ENCODE measurements around the gene GALNT2.

The GALNT2 gene

DNA sequence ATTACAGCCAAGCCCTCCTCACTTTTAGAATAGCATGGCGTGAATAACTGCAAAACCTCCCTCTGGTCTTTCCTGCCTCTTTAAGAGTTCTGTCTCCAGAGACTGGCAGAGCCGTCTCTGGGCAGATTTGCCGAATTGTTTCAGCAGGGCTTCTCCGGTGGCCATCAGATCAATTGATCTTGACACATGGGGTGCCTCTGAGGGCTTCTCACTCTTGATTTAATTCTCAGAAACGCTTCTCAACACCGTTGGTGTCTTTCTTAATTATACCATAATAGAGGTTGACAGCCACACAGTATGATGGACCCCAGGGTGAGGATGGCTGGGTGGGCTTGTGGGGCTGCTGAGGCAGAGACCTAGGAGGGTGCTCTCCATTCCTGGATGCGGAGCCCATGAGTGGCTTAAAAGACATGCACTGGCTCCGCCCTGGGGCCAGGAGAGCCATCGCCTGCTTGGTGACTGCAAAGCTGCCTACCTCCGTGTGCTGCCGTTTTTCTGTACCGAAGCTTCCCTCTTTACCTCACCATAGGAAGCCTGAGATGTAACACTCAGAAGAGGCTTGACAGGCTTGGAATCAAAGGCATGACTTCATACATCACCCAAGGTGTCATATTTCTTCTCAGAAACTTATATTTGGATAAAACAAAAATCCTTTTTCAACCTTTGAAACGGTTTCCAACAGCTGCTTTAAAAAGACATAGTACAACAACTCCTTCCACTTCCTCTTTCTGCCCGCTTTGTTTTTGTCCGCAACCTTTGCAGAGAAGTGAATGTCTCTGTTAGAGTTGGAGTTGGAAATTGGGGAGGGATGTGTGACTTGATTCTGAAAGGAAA lies 82.9 kb downstream of the GALNT2 start:
- peak; percentile 46 to 59 for DNase-seq

DNA sequence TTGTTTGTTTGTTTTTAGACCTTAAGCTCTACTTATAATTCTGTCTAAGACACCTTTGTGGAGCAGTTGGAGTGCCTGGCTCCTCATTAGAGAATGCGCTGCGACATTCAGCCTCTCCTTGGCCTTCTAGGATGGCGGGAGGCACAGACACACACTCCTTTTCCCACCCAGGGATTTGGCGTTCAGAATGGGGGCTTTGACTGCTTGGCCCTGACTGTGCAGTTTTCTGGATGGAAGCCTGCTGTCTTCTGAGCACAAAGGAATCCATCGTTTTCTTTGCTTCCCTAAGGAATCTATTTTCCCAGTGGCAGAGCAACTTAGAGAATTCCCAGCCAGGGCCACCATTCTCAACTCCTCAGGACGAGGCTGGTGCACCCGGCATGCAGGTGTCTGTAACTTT lies 83.6 kb downstream of the GALNT2 start:
- DNase-seq = no peak

DNA sequence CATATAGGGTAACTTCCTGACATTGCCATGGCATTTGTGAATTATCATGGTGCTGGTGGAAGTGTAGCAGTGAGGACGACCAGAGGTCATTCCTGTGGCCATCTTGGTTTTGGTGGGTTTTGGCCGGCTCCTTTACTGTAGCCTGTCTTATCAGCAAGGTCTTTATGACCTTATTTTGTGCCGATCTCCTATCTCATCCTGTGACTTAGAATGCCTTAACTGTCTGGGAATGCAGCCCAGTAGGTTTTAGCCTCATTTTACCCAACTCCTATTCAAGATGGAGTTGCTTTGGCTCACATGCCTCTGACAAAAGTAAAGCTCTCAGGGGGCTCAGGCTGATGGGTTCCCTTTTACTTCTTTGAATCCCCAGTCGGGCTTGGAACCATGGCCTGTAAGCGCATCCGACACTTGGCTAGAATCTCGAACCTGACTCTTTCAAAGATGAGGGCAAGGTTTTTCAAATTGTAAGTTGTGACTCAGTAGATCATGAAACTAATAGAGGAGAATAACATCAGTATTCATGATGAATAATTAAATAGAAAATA lies 85.0 kb downstream of the GALNT2 start:
- DNase-seq = no peak

DNA sequence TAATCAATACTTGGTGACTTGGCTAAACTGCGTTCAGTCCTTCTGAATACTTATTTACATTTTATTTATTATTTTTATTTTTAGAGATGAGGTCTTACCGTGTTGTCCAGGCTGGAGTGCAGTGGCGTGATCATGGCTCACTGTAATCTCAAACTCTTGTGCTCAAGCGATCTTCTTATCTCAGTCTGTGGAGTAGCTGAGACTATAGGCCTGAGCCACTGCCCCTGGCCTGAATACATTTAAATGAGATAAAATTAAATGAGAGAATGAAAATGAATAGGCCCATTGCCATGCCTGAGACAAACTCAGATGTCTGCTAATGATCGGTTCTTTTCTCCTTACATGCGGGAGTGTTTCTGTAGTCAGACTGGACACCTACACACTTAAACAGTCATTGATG lies 86.0 kb downstream of the GALNT2 start:
- no peak for DNase-seq

DNA sequence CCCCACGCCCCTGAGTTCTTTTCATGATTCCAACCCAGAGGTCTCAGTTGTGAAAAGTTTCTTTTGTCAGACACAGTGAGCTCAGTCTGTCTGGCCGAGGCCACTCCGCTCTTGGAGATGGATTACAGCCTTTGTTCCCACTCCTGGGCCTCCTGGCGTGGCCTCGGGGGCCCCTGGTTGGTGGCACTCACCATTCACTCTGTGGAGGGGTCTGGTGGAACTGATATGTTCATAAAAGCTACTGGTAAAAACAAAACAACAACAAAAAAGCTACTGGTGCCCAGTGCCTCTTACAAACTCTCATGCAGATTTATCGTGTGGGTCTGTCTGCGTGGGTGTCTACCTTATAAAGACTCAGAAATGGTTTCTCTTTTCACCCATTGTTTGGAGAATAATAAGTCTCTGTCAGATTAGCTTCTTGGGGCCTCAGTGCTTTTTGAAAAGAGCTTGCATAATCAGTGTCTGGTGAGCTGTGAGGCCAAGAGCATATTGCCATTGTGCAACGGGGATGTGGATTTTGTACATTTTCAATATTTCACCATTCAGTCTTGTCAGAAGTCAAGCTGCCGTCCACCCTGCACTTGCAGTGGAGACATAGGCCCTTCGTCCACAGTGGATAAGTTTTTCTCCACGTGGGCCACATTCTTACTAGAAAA lies 86.7 kb downstream of the GALNT2 start:
- DNase-seq = peak; percentile 93

DNA sequence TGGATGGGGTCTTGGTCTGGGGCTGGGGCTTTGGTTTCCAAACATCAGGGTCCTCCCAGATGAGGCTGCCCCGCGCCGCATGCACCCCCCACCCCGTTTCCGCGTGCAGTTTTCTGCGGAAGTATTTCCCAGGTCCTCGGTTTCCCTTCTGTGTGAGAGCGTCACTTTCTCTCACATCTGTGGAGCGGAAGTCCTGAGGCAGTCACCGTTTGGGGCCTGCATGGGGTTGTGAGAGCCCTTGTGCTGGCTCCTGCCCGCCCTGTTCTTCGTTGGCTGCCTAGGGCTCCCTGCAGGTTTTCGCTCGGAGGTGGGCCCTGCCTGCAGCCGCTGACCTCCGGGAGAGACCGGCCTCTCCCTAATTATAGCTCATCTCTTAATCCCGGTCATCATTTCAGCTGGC lies 88.0 kb downstream of the GALNT2 start:
- DNase-seq = no peak

DNA sequence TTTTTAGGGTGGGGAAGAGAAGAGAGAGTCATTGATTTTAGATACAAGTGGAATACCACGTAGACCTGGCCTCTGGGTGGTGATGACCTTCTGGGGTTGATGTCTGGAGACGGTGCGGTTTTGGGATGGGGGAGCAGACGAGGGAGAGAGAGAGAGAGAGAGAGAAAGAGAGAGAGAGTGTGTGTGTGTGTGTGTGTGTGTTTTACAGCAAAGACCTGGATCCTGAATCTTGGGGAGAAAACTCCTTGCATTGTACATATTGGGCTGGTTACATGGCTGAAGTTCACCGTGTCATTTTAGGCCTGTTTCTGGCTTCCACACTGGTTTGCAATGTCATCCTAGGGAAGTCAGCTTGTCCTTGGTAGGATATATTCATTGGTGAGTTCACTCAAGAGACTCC lies 89.0 kb downstream of the GALNT2 start:
- DNase-seq = no peak

DNA sequence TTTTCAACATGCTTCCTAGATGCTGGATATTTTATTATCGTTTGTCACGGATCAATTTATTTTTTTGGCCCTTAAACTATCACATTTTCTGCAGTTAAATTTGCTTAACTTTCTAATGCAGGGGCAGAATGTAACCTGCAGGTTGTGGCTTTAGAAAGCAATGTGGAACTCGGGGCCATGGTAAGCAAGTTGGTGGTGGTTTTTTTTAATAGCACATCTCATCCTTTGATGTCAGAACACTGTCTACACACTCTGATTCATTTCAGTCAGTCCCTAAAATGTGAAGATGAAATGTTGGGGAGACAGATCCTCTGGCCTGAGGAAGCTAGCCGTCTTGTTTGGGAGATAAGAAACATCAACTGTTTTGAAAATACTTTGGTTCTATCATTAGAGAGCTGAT lies 89.5 kb downstream of the GALNT2 start:
- DNase-seq = no peak

DNA sequence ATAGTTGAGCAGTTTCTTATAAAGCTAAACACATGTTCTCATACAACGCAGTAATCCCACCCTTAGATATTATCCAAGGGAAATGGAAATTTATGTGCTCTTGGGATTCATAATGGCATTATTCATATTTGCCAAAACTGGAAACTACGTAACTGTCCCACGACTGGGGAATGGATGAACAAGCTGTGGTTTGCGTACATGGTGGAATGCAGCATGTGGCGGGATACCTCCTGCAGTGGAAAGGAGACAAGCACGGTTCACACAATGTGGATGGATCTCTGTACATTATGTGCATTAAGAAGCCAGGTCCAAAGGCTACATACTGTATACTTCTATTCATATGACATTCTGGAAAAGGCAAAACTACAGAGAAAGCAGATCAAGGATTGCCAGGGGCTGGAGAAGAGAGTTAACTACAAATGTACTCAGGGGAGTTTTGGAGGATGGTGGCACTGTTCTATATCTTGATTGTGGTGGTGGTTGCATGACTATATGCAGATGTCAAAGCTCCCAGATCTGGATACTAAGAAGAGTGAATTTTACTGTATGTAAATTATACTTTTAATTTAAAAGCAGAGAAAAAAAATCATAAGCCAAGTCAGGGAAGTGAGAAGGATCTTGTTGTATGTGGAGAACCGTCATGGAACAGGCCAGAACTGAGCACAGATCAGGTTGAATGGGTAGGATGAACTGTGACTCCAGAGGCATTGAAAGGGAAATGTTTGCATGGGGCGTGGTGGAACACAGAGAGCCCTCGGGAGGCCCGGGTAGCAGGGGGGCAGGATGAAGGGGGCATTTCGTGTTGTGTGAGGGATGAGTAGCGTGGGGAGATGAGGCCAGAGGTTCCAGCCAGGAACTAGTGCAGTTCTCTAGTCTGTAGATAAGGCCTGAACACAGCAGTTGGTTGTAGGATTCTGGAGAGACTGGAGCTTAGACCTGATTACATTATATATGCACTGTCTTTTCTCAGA lies 90.7 kb downstream of the GALNT2 start:
- no peak for DNase-seq

DNA sequence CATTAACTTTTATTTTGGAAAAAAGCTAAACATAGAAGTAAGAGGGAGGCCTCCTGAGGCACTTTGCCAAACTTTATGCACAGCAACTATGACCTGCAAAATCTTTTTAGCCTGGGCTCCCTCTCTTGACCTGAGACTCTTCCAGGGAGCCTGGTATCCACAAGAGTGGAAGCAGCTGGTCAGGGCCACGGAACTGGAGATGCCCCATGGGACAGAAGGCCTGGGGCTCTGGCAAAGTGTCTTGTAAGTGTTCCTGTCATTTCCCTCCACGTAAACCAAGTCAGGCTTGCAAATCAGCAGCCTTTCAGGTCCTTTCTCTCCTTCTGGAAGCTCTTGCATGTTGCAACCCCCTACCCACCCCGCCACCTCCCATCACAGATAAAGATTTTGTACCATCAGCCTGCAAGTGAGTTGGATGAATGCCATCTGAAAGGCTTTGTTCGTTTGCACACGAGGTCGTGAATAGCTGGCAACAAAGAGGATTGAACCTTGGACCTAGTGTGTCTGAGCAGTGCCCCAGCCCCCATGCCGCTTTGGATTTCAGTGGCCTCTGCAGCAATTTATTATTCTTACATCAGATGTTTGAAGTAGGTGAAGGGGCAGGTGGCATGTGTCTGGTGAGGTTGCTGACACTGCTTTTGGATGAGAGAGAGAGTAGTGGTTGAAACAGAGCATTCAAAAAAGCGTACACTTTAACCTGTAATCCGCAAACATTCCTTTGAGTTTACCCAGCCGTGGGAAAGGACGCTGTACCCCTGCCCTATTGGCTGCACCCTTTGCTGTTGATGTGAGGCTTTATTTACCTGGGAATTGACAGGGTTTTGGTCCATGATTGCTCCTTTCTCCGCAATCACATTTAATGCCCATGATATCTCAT lies 91.6 kb downstream of the GALNT2 start:
- DNase-seq = no peak

DNA sequence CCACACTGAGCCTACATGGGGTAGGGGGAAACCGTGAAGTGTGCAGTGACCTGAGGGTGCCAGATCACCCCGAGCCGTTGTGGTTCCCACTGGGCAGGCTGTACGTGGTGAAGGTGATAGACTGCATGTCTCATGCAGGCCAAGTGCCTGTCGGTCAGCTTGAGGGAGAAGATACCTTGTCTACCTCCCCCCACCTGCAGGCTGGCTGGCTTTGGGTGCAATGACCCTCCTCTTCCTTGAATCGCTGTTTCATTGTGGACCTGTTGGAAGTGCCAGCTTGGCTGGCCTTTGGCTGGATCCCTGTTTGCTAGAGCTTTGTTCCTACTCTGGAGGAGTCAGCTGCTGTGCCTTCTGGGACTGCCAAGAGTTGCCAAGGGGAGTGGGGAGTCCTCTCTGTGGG lies 92.5 kb downstream of the GALNT2 start:
- no peak for DNase-seq

DNA sequence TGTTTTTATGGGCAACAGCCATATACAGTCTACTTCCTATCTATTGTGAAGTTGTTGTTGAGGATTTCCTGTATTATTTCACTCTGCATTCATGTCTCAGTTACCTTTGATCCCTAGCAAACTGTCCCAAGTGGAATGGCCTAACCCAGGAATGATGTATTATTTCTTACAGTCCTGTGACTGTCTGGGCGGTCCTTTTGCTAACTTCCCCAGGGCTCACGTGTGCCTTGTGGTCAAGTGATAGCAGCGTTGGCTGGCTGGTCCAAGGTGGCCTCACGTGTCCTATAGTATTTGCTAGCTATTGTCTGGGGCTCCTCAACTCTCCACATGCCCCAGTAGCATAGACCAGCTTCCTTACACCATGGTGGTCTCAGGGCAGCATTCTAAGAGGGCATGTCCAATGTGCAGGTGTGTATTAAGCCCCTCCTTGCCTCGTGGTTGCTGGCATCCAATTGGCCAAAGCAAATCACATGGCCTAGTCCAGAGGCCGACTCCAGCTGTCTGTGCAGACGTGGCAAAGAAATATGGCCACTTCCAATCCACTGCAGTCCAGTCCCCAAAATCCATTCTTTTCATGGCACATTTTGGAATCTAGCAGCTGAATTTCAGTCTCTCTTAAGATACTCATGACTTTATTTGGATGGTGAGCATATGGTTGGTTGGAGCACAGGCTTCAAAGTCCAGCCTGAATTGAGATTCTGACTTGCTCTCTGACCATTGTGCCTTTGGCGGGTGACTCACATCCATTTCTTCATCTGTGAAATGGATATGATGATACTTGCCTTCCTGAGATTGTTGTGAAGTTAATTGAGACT lies 94.1 kb downstream of the GALNT2 start:
- no peak for DNase-seq

DNA sequence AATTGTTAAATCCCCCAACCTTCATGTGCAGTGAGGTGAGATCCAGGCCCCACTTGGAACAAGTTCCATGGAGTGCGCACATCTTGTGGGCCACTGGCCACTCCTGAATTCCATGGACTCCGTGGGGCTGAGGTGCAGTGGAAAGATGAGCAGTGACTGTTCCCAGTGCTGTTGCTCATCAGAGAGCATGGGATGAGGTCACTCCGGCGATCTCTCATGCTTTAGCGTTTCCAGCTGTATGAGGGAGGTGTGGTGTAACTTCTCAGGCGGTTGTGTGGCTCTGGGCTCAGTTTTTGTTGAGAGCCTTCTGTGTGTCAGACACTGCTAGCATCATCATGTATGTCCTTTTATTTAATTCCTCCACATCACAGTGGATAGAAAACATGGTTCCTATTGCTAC lies 96.2 kb downstream of the GALNT2 start:
- no peak for DNase-seq

DNA sequence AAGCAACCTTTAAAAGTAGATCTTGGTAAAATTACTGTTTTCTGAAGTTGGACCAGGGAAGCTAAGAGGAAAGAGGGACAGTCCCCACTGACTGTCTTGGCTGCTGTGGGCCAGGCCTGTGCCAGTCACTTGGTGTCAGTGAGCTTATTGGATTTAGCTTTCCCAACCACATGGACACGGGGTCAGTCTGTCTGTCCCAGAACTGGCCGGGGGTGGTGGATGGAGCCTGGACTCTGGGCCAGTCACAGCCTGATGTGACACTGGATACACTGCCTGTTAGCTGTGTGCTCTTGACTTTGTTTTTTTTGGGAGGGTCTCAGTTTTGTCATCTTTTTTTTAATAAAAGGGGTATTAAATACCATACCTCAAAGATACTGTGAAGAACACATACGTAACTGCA lies 96.7 kb downstream of the GALNT2 start:
- no peak for DNase-seq

DNA sequence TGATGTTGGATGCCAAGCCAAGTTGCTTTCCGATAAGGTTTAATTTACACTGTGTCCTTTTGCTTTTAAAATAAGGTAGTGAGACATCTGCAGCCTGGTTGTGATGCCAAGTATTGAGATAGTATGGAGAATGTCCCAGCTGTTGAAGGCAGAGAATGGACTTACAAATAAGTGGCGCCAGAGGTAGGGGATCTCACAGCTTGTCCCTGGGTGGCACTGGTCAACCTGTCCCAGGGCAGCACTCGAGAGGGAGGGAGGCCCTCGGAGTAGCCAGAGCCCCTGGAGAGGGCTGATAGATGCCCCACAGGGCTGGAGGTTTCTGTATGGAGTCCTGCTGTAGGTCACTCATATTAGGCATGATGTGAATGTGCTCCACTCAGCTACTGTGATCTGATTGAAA lies 98.5 kb downstream of the GALNT2 start:
- DNase-seq = no peak

DNA sequence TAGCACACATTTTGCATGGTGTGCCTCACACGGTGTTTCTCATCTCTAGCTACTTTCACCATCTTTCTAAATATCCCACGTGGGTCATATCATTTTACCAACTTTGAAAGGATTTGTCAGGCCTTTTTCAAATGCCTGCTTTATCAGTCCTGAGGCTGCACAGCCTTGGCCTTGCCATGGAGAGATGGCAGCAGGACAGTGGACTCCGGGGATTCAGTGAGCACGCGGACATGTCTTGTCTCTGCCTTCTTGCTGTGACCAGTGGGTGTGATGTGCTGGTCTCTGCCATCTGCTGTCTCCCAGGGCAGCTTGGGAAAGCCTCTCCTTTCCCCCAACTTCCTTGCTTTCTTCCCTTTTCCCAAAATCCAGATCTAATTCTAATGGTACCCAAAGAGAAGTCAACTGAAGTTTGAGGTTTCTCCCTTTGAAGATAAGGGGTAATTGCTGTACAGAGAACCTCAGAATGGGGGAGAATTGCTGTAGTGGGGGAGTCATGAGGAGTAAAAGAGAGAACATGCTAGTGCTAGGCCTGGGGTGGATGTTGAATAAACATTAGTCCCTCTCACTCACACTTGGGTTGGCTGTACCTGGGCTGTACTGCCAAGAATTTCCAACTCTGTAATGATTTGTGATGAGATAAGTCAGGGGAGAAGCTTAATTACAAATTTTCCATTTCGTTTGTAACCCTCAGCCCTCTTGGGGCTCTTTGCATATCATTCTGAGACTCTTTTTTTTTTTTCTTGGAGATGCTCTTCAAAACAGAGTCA lies 99.5 kb downstream of the GALNT2 start:
- DNase-seq = no peak

DNA sequence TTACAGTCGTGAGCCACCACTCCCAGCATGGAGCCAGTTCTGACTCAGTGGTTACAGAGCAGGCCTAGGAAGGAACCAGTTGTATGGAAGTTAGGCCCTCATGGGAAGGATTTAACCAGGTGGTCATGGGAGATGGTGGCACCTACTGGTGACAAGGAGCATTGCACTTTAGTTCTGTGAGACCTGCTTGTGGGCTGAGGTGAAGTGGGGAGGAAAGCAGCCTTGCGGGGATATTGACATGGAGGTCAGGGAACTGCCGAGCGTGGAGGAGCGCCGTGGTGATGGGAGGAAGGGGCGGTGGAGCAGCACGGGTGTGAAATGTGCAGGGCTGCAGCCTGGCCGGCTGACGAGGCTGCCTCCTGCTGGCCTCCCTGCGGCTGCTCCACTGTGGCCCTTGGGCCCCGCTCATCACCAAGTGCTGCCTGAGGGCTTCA lies 100.4 kb downstream of the GALNT2 start:
- peak; percentile 17 to 54 for DNase-seq

DNA sequence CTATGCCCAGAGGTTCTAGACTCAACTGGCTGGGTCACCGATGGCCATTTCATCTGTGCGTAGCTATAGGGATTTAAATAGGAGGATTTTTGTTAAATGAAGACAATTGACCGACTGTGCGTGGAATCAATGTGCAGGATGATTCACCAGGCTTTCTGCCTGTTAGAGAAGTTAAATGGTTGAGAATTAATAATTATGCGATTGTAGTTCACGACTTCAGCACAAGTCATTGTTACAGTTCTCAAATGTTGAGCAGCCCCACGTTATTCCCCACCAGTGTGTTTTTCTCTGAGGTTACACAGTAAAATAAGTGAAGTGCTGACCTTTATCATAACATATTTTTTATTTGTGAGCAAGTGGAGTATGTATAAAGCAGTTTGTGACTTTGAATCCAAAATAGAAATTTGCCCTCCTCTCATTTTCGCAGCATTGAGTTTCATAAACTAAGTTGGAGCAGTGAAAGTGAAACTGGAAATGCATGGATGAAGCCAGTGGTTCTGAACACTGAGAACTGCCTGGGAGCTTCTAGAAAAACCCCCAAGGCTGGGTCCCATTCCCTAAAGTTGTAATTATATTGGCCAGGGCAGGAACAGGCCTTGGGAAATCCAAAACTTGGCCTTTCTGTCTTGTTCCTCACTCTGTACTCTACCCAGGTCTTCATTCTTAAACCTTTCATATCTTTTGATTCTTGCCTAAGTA lies 102.6 kb downstream of the GALNT2 start:
- DNase-seq = no peak

DNA sequence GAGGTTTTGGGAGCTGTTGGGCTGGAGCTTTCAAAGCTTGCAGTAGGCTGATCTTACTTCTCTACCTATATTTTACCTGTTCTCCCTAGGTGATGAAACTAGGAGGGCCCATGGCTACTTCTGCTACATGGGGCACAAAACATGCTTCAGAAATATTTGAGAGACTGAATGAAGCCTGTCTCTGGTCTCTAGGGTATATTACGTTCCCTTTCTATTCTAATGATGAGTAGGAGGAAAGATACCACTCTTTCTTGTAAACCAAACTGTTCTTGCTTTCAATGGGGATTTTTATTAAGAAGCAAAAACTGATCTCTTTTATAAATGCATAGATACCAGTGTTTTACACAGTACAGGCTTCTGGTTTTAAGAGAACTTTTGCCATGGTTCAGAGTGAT lies 103.1 kb downstream of the GALNT2 start:
- DNase-seq = no peak

DNA sequence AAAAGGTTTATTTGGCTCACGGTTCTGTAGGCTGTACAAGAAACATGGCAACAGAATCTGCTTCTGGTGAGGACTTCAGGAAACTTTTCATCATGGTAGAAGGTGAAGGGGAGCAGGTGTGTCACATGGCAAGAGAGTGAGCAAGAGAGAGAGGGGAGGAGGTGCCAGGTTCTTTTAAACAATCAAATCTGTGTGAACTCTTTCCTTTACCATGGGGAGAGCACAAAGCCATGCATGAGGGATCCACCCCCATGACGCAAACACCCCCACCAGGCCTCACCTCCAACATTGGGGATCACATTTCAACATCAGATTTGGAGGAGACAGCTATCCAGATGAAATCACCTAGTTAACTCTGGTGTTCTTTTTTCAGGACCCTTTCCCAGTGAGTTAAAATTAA lies 103.6 kb downstream of the GALNT2 start:
- DNase-seq = no peak

Data from AML-193 (cell line).